ENCODE data around the gene SOX5.
"Not testable (repeated sequence)": the region's sequence is repeated elsewhere in the genome, so short reads cannot be mapped to it uniquely, and the experiment has no call there.

The SOX5 gene

DNA sequence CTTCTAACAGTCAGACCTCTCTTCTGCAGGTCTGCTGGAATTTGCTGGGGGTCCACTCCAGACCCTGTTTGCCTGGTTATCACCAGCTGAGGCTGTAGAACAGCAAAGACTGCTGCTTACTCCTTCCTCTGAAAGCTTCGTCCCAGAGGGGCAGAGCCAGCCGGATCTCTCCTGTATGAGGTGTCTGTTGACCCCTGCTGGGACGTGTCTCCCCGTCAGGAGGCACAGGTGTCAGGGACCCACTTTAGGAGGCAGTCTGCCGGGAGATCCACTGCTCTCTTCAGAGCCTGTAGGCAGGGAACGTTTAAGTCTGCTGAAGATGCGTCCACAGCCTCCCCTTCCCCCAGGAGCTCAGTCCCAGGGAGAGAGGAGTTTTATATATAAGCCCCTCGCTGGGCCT lies 125.1 kb downstream of the SOX5 start:
- H3K4me1 ChIP-seq (ENCODE audit: insufficient read depth, low read length, poor library complexity, severe bottlenecking) = no peaks in the 10 kb centered on the region
- no peak for TF ChIP-seq EZH2phosphoT487 (IDR thresholded peaks at IDR 0.05; ENCODE audit: borderline replicate concordance)
- TF ChIP-seq, protein P1, sequence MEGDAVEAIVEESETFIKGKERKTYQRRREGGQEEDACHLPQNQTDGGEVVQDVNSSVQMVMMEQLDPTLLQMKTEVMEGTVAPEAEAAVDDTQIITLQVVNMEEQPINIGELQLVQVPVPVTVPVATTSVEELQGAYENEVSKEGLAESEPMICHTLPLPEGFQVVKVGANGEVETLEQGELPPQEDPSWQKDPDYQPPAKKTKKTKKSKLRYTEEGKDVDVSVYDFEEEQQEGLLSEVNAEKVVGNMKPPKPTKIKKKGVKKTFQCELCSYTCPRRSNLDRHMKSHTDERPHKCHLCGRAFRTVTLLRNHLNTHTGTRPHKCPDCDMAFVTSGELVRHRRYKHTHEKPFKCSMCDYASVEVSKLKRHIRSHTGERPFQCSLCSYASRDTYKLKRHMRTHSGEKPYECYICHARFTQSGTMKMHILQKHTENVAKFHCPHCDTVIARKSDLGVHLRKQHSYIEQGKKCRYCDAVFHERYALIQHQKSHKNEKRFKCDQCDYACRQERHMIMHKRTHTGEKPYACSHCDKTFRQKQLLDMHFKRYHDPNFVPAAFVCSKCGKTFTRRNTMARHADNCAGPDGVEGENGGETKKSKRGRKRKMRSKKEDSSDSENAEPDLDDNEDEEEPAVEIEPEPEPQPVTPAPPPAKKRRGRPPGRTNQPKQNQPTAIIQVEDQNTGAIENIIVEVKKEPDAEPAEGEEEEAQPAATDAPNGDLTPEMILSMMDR (conservative IDR thresholded peaks at IDR 0.05; ENCODE audit: low read length) = no peak
- no peak overlapping the region for H3K4me3 ChIP-seq (ENCODE audit: low read length, poor library complexity, severe bottlenecking)
- no peaks in the 10 kb centered on the region for H3K79me2 ChIP-seq (ENCODE audit: insufficient read depth, low read length)
- no peaks in the 10 kb centered on the region for H3K9me3 ChIP-seq (ENCODE audit: insufficient read depth, low read depth, low read length)
- H2AFZ ChIP-seq (ENCODE audit: low read length) = no peak overlapping the region
- H3K9ac ChIP-seq (ENCODE audit: low read depth, low read length, poor library complexity, severe bottlenecking) = no peak overlapping the region
- no peak overlapping the region for H3K4me2 ChIP-seq (ENCODE audit: low read depth, low read length, poor library complexity, severe bottlenecking)
- H4K20me1 ChIP-seq (ENCODE audit: insufficient read depth, low read length, poor library complexity, severe bottlenecking) = no peaks in the 10 kb centered on the region
- H3K9me2 ChIP-seq (replicated peaks; ENCODE audit: low read depth, low read length) = no peaks in the 10 kb centered on the region
- H3K36me3 ChIP-seq (ENCODE audit: insufficient read depth, low read length) = no peaks in the 10 kb centered on the region
- no peaks in the 10 kb centered on the region for H3K27me3 ChIP-seq (ENCODE audit: insufficient read depth, low read length, poor library complexity, severe bottlenecking)
- no peaks in the 10 kb centered on the region for H3F3A ChIP-seq (ENCODE audit: low read depth)

DNA sequence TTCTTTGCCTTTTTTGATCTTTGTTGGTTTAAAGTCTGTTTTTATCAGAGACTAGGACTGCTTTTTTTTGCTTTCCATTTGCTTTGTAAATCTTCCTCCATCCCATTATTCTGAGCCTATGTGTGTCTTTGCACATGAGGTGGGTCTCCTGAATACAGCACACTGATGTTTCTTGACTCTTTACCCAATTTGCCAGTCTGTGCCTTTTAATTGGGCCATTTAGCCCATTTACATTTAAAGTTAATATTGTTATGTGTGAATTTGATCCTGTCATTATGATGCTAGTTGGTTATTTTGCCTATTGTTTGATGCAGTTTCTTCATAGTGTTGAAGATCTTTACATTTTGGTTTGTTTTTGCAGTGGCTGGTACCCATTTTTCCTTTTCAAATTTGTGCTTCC lies 126.6 kb downstream of the SOX5 start:
- H3K4me2 ChIP-seq (ENCODE audit: low read depth, low read length, poor library complexity, severe bottlenecking) = not testable (repeated sequence)

GRCh38 chr12:23817345-23817744 lies 132.1 kb downstream of the SOX5 start:
- TF ChIP-seq EZH2phosphoT487 (IDR thresholded peaks at IDR 0.05; ENCODE audit: borderline replicate concordance) = no peak
- TF ChIP-seq, protein P1 (conservative IDR thresholded peaks at IDR 0.05; ENCODE audit: low read length) = no peak
- H3K9me2 ChIP-seq (replicated peaks; ENCODE audit: low read depth, low read length) = no peaks in the 10 kb centered on the region
- H3F3A ChIP-seq (ENCODE audit: low read depth) = no peaks in the 10 kb centered on the region; the same call in 1 of the 2 replicates
- H3K9ac ChIP-seq (ENCODE audit: low read depth, low read length, poor library complexity, severe bottlenecking) = no peak overlapping the region
- H3K36me3 ChIP-seq (ENCODE audit: insufficient read depth, low read length) = no peaks in the 10 kb centered on the region
- no peaks in the 10 kb centered on the region for H3K4me1 ChIP-seq (ENCODE audit: insufficient read depth, low read length, poor library complexity, severe bottlenecking)
- no peak overlapping the region for H2AFZ ChIP-seq (ENCODE audit: low read length)
- no peaks in the 10 kb centered on the region for H4K20me1 ChIP-seq (ENCODE audit: insufficient read depth, low read length, poor library complexity, severe bottlenecking)
- H3K9me3 ChIP-seq (ENCODE audit: insufficient read depth, low read depth, low read length) = no peaks in the 10 kb centered on the region
- no peak overlapping the region for H3K4me3 ChIP-seq (ENCODE audit: low read length, poor library complexity, severe bottlenecking)
- H3K27me3 ChIP-seq (ENCODE audit: insufficient read depth, low read length, poor library complexity, severe bottlenecking) = no peaks in the 10 kb centered on the region
- H3K4me2 ChIP-seq (ENCODE audit: low read depth, low read length, poor library complexity, severe bottlenecking) = no peak overlapping the region
- H3K79me2 ChIP-seq (ENCODE audit: insufficient read depth, low read length) = no peaks in the 10 kb centered on the region

More for the DNA sequence above, 126.6 kb downstream of the SOX5 start:
- not testable (repeated sequence) for H3K4me3 ChIP-seq (ENCODE audit: low read length, poor library complexity, severe bottlenecking); H3K9ac ChIP-seq (ENCODE audit: low read depth, low read length, poor library complexity, severe bottlenecking); H4K20me1 ChIP-seq (ENCODE audit: insufficient read depth, low read length, poor library complexity, severe bottlenecking); H3K4me1 ChIP-seq (ENCODE audit: insufficient read depth, low read length, poor library complexity, severe bottlenecking); H3K27me3 ChIP-seq (ENCODE audit: insufficient read depth, low read length, poor library complexity, severe bottlenecking); H3F3A ChIP-seq (ENCODE audit: low read depth); H3K9me2 ChIP-seq (replicated peaks; ENCODE audit: low read depth, low read length); H2AFZ ChIP-seq (ENCODE audit: low read length); H3K36me3 ChIP-seq (ENCODE audit: insufficient read depth, low read length); H3K79me2 ChIP-seq (ENCODE audit: insufficient read depth, low read length); H3K9me3 ChIP-seq (ENCODE audit: insufficient read depth, low read depth, low read length)

- H2AFZ ChIP-seq (ENCODE audit: low read length) = 0 out of 2 replicates have a peak overlapping the region, but pooled peaks have one; percentile 9
- no peak for TF ChIP-seq EZH2phosphoT487 (IDR thresholded peaks at IDR 0.05; ENCODE audit: borderline replicate concordance)
- TF ChIP-seq, protein P1 (conservative IDR thresholded peaks at IDR 0.05; ENCODE audit: low read length) = no peak
- H3K4me2 ChIP-seq (ENCODE audit: low read depth, low read length, poor library complexity, severe bottlenecking) = no peak overlapping the region
Measured at GRCh38 chr12:23816394-23816851, 133.0 kb downstream of the SOX5 start.

More at GRCh38 chr12:23816394-23816851, 133.0 kb downstream of the SOX5 start:
- Histone ChIP-seq H3K36me3 (ENCODE audit: insufficient read depth, low read length) (no peaks in the 10 kb centered on the region), H3K9me2 (replicated peaks; ENCODE audit: low read depth, low read length) (no peaks in the 10 kb centered on the region), H3K9me3 (ENCODE audit: insufficient read depth, low read depth, low read length) (no peaks in the 10 kb centered on the region), H3F3A (ENCODE audit: low read depth) (no peaks in the 10 kb centered on the region; the same call in 1 of the 2 replicates), H3K9ac (ENCODE audit: low read depth, low read length, poor library complexity, severe bottlenecking) (no peak overlapping the region), H3K4me1 (ENCODE audit: insufficient read depth, low read length, poor library complexity, severe bottlenecking) (no peaks in the 10 kb centered on the region), H3K79me2 (ENCODE audit: insufficient read depth, low read length) (no peaks in the 10 kb centered on the region), H4K20me1 (ENCODE audit: insufficient read depth, low read length, poor library complexity, severe bottlenecking) (no peaks in the 10 kb centered on the region), H3K27me3 (ENCODE audit: insufficient read depth, low read length, poor library complexity, severe bottlenecking) (no peaks in the 10 kb centered on the region), H3K4me3 (ENCODE audit: low read length, poor library complexity, severe bottlenecking) (no peak overlapping the region)
